Activated CD4-positive, alpha-beta T cell treated with anti-CD3 and anti-CD28 coated beads, Interleukin-2, Interleukin-4, amounts not matched to agents 100 ng/mL and 50 ng/mL, durations not matched to agents 16 hours and 8 hours (primary cell): ENCODE results near the gene CEBPZ.

Experiments
- DNase-seq: peaks from one replicate; pipeline ENCODE4 v3.0.0-alpha.2; 2020; ENCODE audit warnings: low spot score

The CEBPZ gene

DNA sequence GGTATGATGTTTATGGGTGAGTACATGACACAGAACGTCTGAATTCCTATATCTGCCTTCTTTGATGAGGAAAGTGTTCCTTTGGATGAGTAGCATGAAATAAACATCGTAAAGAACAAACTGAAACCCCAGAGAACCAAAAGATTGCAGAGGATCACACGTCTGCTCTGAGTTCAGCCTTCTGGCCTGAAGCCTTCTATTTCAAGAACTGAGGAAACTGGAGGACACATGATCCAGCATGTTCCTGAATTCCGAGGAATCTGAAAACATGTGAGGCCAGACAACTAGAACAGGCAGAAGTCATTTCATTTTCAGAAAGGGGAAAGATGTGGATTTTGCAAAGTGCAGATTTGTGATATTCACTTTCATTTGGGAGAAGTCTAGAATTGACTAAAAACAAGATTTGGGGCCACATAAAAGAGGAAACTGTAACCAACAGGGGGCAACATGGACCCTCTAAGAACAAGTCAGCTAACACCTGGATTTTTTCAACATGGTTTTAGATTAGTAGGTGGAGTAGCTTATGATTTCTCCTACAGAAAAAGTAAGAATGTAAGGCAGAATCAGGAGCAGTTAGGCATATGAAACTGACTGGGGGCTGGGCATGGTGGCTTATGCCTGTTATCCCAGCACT is 51.3 kb downstream of the CEBPZ start:
- DNase-seq: no peak

DNA sequence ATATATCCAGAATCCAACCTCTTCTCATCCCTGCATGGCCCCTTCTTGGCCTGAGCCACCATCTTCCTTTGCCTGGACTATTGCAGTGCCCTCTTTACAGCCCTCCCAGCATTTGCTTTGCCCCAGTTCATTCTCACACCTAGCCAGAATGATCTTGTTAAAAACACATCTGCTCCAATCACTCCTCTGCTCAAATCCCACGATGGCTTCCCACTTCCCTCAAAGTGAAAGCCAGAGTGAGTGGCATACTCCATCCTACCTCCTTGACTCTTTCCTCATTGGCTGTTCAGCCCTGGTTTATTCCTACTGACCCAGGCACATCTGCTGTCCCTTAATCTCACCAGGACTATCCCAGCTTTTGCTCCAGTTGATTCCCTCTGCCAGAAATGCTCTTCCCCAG is 57.7 kb downstream of the CEBPZ start:
- DNase-seq: no peak

DNA sequence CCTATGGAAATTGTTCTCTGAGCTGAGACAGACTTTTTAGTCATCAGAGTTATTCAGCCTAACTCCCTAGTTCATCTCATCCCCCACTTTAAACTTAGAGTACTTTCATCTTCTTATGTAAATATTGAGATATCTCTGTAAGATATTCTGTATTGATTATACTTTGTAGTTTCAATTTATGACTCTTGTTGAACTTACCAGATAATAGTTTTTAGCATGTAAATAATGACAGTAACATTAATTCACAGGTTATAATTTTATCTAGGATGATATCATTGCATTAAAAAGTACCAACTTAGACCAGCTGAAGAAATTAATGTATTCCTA is 59.8 kb downstream of the CEBPZ start:
- no peak for DNase-seq

DNA sequence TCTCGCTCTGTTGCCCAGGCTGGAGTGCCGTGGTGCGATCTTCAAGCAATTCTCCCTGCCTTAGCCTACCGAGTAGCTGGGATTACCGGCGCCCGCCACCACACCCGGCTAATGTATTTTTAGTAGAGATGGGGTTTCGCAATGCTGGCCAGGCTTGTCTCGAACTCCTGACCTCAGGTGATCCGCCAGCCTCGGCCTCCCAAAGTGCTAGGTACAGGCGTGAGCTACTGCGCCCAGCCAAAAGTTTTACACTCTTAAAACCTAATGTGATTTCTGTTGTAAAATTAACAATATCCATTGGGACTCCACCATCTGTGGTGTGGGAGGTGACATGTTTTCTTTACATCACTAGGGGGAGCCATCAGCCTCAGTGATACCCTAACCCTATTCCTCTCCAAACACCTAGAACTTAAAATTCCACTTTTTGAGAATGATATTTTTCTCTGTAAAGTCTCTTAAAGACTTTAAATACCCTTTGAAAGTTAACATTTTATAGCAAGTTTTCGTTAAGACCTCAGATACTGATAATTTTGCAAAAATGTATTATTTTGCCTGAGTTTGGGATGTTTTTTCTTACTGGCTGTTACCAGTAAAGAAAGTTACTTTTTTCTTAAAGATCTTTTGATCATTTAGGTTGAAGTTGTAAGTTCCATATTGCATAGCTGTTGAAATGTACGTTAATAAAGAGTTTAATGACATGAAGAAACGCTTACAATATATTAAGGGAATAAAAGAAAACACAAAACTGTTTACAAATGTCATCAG is 63.0 kb downstream of the CEBPZ start:
- DNase-seq: peak; percentile 54

DNA sequence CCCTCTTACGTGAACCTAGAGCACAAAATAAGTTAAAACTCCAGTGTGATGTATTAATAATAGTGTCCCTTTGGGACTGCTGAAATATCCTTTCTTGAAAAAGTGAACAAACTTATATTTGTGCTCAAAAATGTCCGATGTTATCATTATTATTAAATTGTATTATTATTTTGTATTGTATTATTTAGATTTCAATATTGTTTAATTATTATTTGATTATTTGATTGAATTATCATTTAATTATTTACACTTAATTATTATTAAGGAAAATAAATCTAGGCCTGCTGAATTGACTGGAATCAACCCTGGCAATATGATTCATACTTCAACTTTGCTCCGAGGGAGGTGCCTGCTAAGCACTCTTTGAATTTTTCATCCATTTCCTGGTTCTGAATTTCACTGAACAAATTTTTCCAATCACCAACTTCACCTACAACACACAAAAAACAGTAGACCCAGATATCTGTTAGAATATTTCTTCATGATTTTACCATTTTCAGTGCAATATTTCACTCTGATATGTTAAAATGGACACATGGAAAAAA is 63.7 kb downstream of the CEBPZ start:
- DNase-seq: no peak

DNA sequence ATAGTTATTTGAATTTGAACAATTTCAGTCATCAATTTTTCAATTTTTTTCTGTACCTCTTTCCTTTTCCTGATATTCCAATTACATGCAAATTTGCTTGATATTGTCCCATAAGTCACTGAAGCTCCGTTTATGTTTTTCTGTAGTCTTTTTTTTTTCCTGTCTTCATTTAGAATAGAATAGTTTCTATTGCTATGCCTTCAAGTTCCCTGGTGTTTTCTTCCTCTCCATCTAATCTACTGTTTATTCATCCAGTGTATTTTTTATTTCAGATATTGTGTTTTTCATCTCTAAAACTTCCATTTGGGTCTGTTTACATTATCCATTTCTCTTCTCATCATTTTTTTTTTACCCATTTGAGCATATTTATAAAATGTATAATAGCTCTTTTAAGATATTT is 66.6 kb downstream of the CEBPZ start:
- DNase-seq: no peak

DNA sequence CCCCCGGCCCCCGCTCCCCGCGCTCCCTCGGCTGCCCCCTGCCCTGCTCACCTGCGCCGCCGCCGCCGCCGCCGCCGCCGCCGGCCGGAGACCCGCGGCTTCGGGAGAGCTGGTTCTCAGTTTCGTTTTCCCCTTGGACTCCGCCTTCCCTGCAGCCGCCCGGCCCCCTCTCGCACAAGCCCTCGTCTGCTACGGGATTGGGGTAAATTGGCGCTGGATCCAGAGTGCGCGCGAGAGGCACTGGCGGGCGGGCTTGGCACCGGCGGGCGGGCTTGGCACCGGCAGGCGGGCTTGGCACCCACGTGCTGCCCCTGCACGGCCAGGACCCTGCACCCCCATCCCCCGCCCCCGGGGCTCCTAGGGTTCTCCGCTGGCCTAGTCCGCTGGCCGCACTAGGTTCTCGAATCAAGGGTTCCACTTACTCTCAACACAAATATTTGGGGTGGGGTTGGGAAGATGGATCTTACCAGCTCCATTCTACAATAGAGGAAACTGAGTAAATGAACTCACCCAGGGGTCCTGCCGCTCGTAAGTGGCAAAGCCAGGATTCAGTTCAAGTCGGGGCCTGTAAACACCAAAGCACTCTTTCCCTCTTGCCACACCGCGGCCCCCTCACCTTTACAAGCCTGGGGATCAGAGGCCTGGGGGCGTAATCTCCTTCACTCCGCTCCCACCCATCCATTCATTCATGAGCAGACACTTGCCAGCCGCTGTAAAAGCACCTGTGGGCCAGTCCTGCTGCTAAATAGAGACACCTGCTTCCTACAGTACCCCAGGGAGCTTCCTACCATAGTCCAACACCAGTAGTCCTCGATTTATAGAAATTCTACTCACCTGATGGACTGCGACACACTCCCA is 74.3 kb downstream of the CEBPZ start, which contains the start of gene EIF2AK2:
Gene EIF2AK2 (minus strand): TSS at position 124 of the 858 bp plus-strand sequence. CDS start 9,174 bp downstream, outside the sequence.
- peak; percentile 86 for DNase-seq

DNA sequence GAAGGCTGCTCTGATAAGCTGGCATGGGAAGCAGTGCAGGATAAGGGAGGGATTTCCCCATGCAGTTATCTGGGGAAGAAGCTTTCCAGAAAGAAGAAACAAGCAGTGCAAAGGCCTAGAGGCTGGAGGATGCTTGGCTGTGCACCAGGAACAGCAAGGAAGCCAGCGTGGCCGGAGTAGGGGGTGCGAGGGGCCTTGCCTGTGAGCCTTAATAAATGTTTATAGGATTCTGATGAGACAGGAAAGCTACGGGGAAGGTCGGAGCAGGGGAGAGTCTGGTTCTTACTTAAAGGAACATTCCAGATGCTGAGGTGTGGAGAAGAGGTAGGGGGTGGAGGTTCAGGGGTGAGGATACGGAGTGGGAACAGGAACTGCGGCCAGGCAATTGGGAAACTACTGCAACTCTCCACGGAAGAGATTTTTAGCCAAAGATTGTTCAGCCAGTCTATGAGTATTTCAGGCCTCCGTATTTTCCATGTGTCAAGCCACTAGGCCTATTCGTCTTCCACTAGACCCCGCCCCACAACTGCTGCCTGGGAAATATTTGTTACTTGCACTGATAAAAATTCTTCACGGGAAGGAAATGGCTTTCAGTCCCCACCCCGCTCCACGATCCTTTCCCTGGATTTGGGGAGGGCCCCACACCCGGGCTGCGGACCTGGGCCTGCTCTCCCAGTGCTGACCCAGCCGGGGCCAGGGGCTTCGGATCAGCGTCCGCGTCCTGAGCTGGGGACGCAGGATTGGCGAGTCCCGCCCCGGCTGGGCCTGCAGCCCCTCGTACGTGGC is 75.1 kb downstream of the CEBPZ start:
- DNase-seq: no peak

DNA sequence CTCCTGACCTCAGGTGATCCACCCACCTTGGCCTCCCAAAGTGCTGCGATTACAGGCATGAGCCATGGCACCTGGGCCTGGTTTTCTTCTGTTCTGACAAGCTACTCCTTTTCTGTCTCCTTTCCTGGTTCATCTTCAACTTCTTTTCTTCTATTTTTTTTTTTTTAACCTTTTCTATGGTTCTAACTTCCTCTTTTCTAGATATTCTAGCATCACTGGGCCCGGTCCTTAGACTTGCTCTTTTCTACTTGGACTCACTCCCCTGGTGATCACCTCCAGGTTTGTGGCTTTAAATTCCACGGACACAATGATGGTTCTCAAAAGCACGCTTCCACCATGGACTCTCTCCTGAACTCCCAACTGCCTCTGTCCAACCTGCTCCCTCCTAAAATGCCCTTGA is 76.6 kb downstream of the CEBPZ start:
- no peak for DNase-seq

DNA sequence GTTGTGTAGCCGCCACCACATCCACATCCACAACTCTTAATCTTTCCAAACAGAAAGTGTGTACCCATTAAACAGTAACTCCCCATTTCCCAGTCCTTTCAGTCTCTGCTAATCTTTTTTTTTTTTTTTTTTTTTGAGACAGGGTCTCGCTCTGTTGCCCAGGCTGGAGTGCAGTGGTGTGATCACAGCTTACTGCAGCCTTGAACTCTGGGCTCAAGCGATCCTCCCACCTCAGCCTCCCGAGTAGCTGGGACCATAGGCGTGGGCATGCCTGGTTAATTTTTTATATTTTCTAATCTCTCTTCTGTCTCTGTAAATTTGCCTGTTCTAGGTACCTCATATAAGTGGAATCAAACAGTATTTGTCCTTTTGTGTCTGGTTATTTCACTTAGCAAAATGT is 78.2 kb downstream of the CEBPZ start:
- DNase-seq: no peak
